T-helper 1 cell treated with Interleukin-12 subunit alpha and Interleukin-12 subunit beta and Interleukin-4 antibody, amounts not matched to agents 30 μg/mL and 1 μg/mL, for 36 hours (primary cell): ENCODE measurements around the gene RAX.
A peak's percentile ranks its signal among the peaks of the same experiment; 100 is the strongest.

Experiments
- H3K27ac Mint-ChIP-seq: one replicate; pipeline ENCODE4 v1.8.0; 2021; ENCODE audit warnings: mild to moderate bottlenecking, mixed read lengths
- H3K27me3 Mint-ChIP-seq: one replicate; pipeline ENCODE4 v1.8.0; 2021; ENCODE audit warnings: low read depth, mixed read lengths
- H3K36me3 Mint-ChIP-seq: one replicate; pipeline ENCODE4 v1.8.0; 2021; ENCODE audit warnings: low read depth, mixed read lengths
- H3K4me1 Mint-ChIP-seq: one replicate; pipeline ENCODE4 v1.8.0; 2021; ENCODE audit warnings: low read depth, mixed read lengths
- H3K4me3 Mint-ChIP-seq: one replicate; pipeline ENCODE4 v1.8.0; 2021; ENCODE audit warnings: mild to moderate bottlenecking, moderate library complexity, mixed read lengths
- H3K9me3 Mint-ChIP-seq: one replicate; pipeline ENCODE4 v1.8.0; 2021; ENCODE audit warnings: mixed read lengths

Gene RAX

GRCh38 chr18:59282341-59282740, 9.1 kb upstream of the RAX start:
- peaks cover 74% of the 10 kb centered on the region for H3K27me3 Mint-ChIP-seq
- no peaks in the 10 kb centered on the region for H3K9me3 Mint-ChIP-seq
- no peaks in the 10 kb centered on the region for H3K4me1 Mint-ChIP-seq
- H3K27ac Mint-ChIP-seq: no peak overlapping the region
- H3K36me3 Mint-ChIP-seq: no peaks in the 10 kb centered on the region
- H3K4me3 Mint-ChIP-seq: no peak overlapping the region

GRCh38 chr18:59279722-59280121, 6.5 kb upstream of the RAX start:
- Mint-ChIP-seq H3K4me1 (no peaks in the 10 kb centered on the region), H3K9me3 (no peaks in the 10 kb centered on the region), H3K4me3 (no peak overlapping the region), H3K27me3 (peaks cover 82% of the 10 kb centered on the region), H3K27ac (no peak overlapping the region), H3K36me3 (no peaks in the 10 kb centered on the region)

GRCh38 chr18:59279193-59279592, 5.9 kb upstream of the RAX start:
- Mint-ChIP-seq H3K27ac (no peak overlapping the region), H3K27me3 (peaks cover 82% of the 10 kb centered on the region), H3K36me3 (no peaks in the 10 kb centered on the region), H3K4me1 (peaks cover 2% of the 10 kb centered on the region), H3K9me3 (no peaks in the 10 kb centered on the region), H3K4me3 (no peak overlapping the region)

GRCh38 chr18:59278793-59279192, 5.5 kb upstream of the RAX start:
- peaks cover 82% of the 10 kb centered on the region for H3K27me3 Mint-ChIP-seq
- no peaks in the 10 kb centered on the region for H3K36me3 Mint-ChIP-seq
- H3K4me1 Mint-ChIP-seq: peaks cover 2% of the 10 kb centered on the region
- H3K9me3 Mint-ChIP-seq: no peaks in the 10 kb centered on the region
- no peak overlapping the region for H3K4me3 Mint-ChIP-seq
- H3K27ac Mint-ChIP-seq: no peak overlapping the region

- H3K4me3 Mint-ChIP-seq: no peak overlapping the region
- H3K27ac Mint-ChIP-seq: no peak overlapping the region
- peaks cover 80% of the 10 kb centered on the region for H3K27me3 Mint-ChIP-seq
- no peaks in the 10 kb centered on the region for H3K9me3 Mint-ChIP-seq
- H3K36me3 Mint-ChIP-seq: no peaks in the 10 kb centered on the region
- H3K4me1 Mint-ChIP-seq: peaks cover 5% of the 10 kb centered on the region
Observed at GRCh38 chr18:59276047-59276446, 2.8 kb upstream of the RAX start.

- Mint-ChIP-seq H3K9me3 (no peaks in the 10 kb centered on the region), H3K4me1 (peaks cover 5% of the 10 kb centered on the region), H3K4me3 (no peak overlapping the region), H3K36me3 (no peaks in the 10 kb centered on the region), H3K27me3 (peaks cover 80% of the 10 kb centered on the region), H3K27ac (no peak overlapping the region)
Observed at GRCh38 chr18:59275406-59275949, 2.2 kb upstream of the RAX start.

DNA sequence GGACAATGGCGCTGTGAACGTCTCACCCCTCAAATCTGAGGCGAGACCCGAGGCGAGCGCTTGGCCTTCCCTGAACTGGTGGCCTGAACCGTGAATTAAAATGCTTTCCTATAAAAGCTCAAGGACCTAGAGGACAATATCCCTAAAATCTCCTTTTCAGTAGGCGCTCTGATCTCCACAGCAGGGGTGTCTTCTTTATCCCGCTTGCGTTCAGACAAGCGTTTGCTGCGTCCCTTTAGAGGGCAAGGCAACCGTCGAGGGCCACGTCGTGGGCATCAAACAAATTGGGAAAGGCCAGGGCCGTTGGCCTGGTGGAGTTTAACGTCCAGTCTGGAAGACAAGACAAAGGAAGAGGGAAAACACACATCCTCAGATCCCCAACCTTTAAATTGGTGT, 1.3 kb upstream of the RAX start:
- peaks cover 8% of the 10 kb centered on the region for H3K4me1 Mint-ChIP-seq
- H3K9me3 Mint-ChIP-seq: no peaks in the 10 kb centered on the region
- H3K36me3 Mint-ChIP-seq: no peaks in the 10 kb centered on the region
- H3K27me3 Mint-ChIP-seq: peaks cover 83% of the 10 kb centered on the region
- no peak overlapping the region for H3K4me3 Mint-ChIP-seq
- no peak overlapping the region for H3K27ac Mint-ChIP-seq

- Mint-ChIP-seq H3K4me3 (no peak overlapping the region), H3K9me3 (no peaks in the 10 kb centered on the region), H3K4me1 (peaks cover 10% of the 10 kb centered on the region), H3K27me3 (peaks cover 83% of the 10 kb centered on the region), H3K27ac (no peak overlapping the region), H3K36me3 (no peaks in the 10 kb centered on the region)
Observed at GRCh38 chr18:59273759-59274532, 692 bp upstream of the RAX start.

GRCh38 chr18:59272221-59272888, 899 bp downstream of the RAX start:
- Mint-ChIP-seq H3K9me3 (no peaks in the 10 kb centered on the region), H3K36me3 (no peaks in the 10 kb centered on the region), H3K27ac (no peak overlapping the region), H3K4me3 (no peak overlapping the region), H3K27me3 (peaks cover 84% of the 10 kb centered on the region), H3K4me1 (peaks cover 18% of the 10 kb centered on the region)

DNA sequence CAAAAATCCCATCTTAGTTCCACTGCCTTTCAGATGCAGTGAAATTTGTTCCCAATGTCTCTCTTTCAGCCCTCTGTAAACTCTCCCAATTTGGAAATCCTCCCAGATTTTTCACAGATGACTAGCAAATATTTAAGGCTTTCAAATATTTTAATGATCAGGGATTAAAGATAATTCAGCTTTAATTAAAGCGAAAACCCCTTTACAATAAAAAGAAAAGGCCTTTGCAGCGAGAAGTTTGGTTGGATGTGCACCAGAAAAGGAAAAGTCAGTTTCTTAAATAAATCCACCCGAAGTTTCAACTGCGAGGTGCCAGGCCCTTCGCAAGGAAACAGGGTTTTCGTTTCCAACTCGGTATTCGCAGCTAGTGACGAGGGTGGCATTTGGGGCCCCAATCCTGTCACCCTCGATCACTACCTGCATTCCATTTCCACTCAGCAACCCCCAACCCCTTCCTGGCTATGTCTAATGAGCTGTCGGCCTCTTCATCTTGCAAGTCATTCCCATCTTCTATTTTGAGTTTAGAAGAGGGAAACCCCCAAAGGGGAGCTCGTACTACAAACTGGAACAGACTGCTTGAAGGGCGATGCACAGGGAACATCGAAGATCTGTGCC, 1.5 kb downstream of the RAX start:
- peaks cover 87% of the 10 kb centered on the region for H3K27me3 Mint-ChIP-seq
- no peaks in the 10 kb centered on the region for H3K9me3 Mint-ChIP-seq
- no peak overlapping the region for H3K4me3 Mint-ChIP-seq
- peaks cover 18% of the 10 kb centered on the region for H3K4me1 Mint-ChIP-seq
- H3K36me3 Mint-ChIP-seq: no peaks in the 10 kb centered on the region
- H3K27ac Mint-ChIP-seq: peak overlapping the region; percentile 31

DNA sequence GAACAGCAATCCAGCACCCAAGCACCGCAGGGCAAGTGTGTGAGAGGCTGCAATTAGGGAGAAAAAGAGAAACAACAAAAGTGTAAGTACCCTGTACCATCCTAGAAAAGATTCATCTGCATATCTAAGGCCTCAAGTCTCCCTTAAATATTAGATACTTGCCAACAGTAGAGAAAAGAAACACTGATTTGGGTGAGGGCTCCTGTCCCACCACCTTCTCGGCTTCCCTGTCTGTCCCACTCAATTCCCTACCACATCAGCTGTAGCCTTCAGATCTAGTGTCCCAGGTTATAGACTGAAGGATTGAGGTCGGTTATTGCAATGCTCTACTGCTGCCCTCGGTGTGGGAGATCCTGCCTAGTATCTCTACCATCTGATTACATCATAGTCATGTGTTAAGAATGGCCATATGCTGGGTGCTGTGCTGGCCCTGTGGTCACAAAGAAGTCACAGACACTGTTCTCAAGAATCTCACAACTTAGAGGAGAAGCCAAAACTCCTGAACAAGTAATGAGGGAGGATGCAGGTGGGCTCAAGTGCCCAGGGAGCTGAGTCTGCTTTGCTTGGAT, 2.5 kb downstream of the RAX start:
- peaks cover 87% of the 10 kb centered on the region for H3K27me3 Mint-ChIP-seq
- H3K4me1 Mint-ChIP-seq: peaks cover 18% of the 10 kb centered on the region

DNA sequence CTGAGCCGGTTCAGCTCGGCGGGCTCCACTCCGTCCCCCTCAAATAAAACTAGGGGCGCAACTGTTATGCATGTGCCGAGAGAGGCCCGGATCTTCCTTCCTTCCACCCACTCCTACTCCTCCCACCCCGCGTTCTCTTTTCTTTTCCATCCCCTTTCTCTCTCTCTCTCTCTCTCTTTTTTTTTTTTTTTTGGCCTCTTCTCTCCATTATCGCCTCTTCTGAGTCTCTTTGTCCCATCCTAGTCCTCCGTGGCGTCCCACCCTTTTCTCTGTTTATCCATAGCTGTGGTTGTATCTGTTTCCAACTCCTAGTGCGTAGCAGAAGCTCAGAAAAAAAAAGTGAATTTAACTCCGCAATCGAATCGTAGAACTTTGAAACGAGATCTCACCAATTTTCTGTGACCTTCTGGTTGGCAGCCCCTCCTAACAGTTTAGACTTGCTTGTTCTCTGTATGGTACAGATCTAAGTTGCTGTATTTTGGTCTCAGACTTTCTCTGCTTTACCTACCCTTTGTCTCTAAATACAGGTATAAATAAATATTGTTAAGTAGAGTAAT, 3.6 kb downstream of the RAX start:
- no peaks in the 10 kb centered on the region for H3K36me3 Mint-ChIP-seq
- H3K27me3 Mint-ChIP-seq: peaks cover 85% of the 10 kb centered on the region
- H3K4me1 Mint-ChIP-seq: peaks cover 17% of the 10 kb centered on the region
- peak overlapping the region; percentile 45 for H3K27ac Mint-ChIP-seq
- H3K9me3 Mint-ChIP-seq: no peaks in the 10 kb centered on the region
- H3K4me3 Mint-ChIP-seq: peak overlapping the region; percentile 43

More for the DNA sequence above, 2.5 kb downstream of the RAX start:
- Mint-ChIP-seq H3K36me3 (no peaks in the 10 kb centered on the region), H3K27ac (no peak overlapping the region), H3K4me3 (no peak overlapping the region), H3K9me3 (no peaks in the 10 kb centered on the region)

- Mint-ChIP-seq H3K36me3 (no peaks in the 10 kb centered on the region), H3K9me3 (no peaks in the 10 kb centered on the region), H3K4me3 (peak overlapping the region; percentile 17), H3K27me3 (peaks cover 85% of the 10 kb centered on the region), H3K4me1 (peaks cover 16% of the 10 kb centered on the region), H3K27ac (no peak overlapping the region)
Observed at GRCh38 chr18:59268721-59269562, 4.3 kb downstream of the RAX start.
